ENCODE measurements around the gene ATOH7.
"Not testable (repeated sequence)": the region's sequence is repeated elsewhere in the genome, so short reads cannot be mapped to it uniquely, and the experiment has no call there.

Gene ATOH7

GRCh38 chr10:68235581-68235980 lies 3.7 kb upstream of the ATOH7 start:
- no peak for DNase-seq

- no peak for DNase-seq
Measured at GRCh38 chr10:68235111-68235510, 3.2 kb upstream of the ATOH7 start.

GRCh38 chr10:68233046-68233445 lies 1.1 kb upstream of the ATOH7 start:
- no peak for DNase-seq

GRCh38 chr10:68231106-68231816 lies 652 bp downstream of the ATOH7 start:
- peak; percentile 57 for DNase-seq

- DNase-seq, result no peak
Measured at GRCh38 chr10:68230268-68230667, 1.6 kb downstream of the ATOH7 start.

- DNase-seq, result no peak
Measured at GRCh38 chr10:68224810-68225209, 7.1 kb downstream of the ATOH7 start.

GRCh38 chr10:68223535-68224165 lies 8.3 kb downstream of the ATOH7 start:
- no peak for DNase-seq

- no peak for DNase-seq
Measured at GRCh38 chr10:68222391-68222790, 9.5 kb downstream of the ATOH7 start.

GRCh38 chr10:68221196-68221595 lies 10.7 kb downstream of the ATOH7 start:
- no peak for DNase-seq

GRCh38 chr10:68218786-68219185 lies 13.1 kb downstream of the ATOH7 start:
- no peak for DNase-seq

GRCh38 chr10:68212721-68213352 lies 19.1 kb downstream of the ATOH7 start:
- peak; percentile 30 for DNase-seq

GRCh38 chr10:68211669-68212068 lies 20.2 kb downstream of the ATOH7 start:
- DNase-seq, result no peak

GRCh38 chr10:68208424-68209042 lies 23.4 kb downstream of the ATOH7 start:
- DNase-seq, result peak; percentile 49

GRCh38 chr10:68202960-68203353 lies 29.0 kb downstream of the ATOH7 start:
- DNase-seq, result peak; percentile 23

GRCh38 chr10:68196701-68197100 lies 35.2 kb downstream of the ATOH7 start:
- DNase-seq, result no peak

- DNase-seq, result not testable (repeated sequence)
Measured at GRCh38 chr10:68195776-68196175, 36.1 kb downstream of the ATOH7 start.

- DNase-seq, result no peak
Measured at GRCh38 chr10:68194290-68194689, 37.6 kb downstream of the ATOH7 start.

- no peak for DNase-seq
Measured at GRCh38 chr10:68192113-68192512, 39.8 kb downstream of the ATOH7 start.

- no peak for DNase-seq
Measured at GRCh38 chr10:68188835-68189234, 43.1 kb downstream of the ATOH7 start.

- DNase-seq, result no peak
Measured at GRCh38 chr10:68185085-68185484, 46.8 kb downstream of the ATOH7 start.

GRCh38 chr10:68184546-68184945 lies 47.4 kb downstream of the ATOH7 start:
- no peak for DNase-seq

All from activated CD4-positive, alpha-beta T cell treated with anti-CD3 and anti-CD28 coated beads, Interleukin-10, Interleukin-2, amounts not matched to agents 100 ng/mL and 50 ng/mL, durations not matched to agents 16 hours and 8 hours (primary cell).